SJCRH30 (cell line): ENCODE data around the gene JAKMIP2. TPM values are rescaled to one million over a fixed set of nuclear protein-coding genes. Genes with fewer than 3 reads are reported as not detected.
"Not testable (repeated sequence)": the region's sequence is repeated elsewhere in the genome, so short reads cannot be mapped to it uniquely, and the experiment has no call there.

Experiments
- DNase-seq, 2 experiments: peaks; one replicate each; pipeline ENCODE4 v3.0.0-alpha.2; 2015 to 2020
- H3K27ac ChIP-seq: fragments of 250-450 bp; sonication (Bioruptor Pico); 2 replicates; pipeline ENCODE4 v1.5.1; 2020; ENCODE audit warnings: mild to moderate bottlenecking, moderate library complexity
- H3K27me3 ChIP-seq: fragments of 250-450 bp; sonication (Bioruptor Pico); 2 replicates; pipeline ENCODE4 v1.5.1; 2020; ENCODE audit warnings: mild to moderate bottlenecking, moderate library complexity
- H3K36me3 ChIP-seq: fragments of 250-450 bp; sonication (Bioruptor Pico); 2 replicates; pipeline ENCODE4 v1.5.1; 2020; ENCODE audit warnings: mild to moderate bottlenecking, moderate library complexity
- H3K4me1 ChIP-seq: fragments of 250-450 bp; sonication (Bioruptor Pico); 2 replicates; pipeline ENCODE4 v1.5.1; 2020; ENCODE audit warnings: mild to moderate bottlenecking, moderate library complexity
- H3K4me3 ChIP-seq: fragments of 250-450 bp; sonication (Bioruptor Pico); 2 replicates; pipeline ENCODE4 v1.5.1; 2020; ENCODE audit warnings: mild to moderate bottlenecking, moderate library complexity
- H3K9me3 ChIP-seq: fragments of 250-450 bp; sonication (Bioruptor Pico); replicated peaks from 2 replicates; pipeline ENCODE4 v1.5.1; 2020; ENCODE audit warnings: mild to moderate bottlenecking, moderate library complexity
- total RNA-seq: library from RNA; depleted of rRNA; stranded (reverse); fragments of >200 nt; shearing (Covaris generic); gene quantifications from 2 replicates; pipeline ENCODE4 v1.2.3, GENCODE V29; 2014

The JAKMIP2 gene
- total RNA-seq, 1 experiment from 2014 or later, result 88.6 TPM

DNA sequence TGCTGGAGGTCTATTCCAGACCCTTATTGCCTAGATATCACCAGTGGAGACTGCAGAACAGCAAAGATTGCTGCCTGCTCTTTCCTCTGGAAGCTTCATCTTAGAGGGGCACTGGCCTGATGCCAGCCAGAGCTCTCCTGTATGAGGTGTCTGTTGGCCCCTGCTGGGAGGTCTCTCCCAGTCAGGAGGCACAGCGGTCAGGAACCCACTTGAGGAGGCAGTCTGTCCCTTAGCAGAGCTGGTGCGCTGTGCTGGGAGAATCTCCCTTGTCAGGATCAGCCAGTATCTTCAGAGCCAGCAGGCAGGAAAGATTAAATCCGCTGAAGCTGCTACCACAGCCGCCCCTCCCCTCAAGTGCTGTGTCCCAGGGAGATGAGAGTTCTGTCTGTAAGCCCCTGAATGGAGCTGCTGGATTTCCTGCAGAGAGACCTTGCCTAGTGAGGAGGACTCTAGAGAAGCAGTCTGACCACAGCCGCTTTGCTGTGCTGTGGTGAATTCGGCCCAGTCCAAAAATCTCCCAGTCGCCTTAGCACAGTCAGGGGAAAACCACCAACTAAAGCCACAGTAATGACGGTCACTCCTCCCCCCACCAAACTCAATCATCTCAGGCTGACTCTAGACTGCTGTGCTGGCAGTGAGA is 124.1 kb downstream of the JAKMIP2 start:
- H3K27me3 ChIP-seq, result no peaks in the 10 kb centered on the region
- peaks cover 17% of the 10 kb centered on the region for H3K9me3 ChIP-seq
- H3K27ac ChIP-seq, result no peak overlapping the region
- H3K4me1 ChIP-seq, result no peaks in the 10 kb centered on the region
- DNase-seq, result no peak
- no peak overlapping the region for H3K4me3 ChIP-seq
- H3K36me3 ChIP-seq, result peaks cover 78% of the 10 kb centered on the region

DNA sequence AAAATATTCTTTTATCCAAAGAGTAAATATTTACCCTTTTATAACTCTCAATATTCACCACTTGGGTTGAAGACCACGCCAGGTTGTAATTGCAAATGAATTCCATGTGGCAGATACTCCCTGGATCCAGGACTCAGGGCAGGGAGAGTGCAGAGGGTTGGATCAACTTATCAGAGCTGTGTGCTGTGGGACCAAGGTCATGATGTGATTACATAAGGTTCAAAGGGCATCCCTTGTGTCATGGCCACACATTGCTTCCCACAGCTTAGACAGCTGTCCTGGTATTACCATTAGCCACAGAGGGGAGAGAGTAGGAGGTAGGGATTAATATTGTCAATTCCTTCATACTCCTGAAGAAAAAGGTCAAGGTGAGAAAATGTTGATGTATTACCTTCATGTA is 133.9 kb downstream of the JAKMIP2 start:
- Histone ChIP-seq H3K4me3 (no peak overlapping the region), H3K27ac (no peak overlapping the region), H3K27me3 (no peaks in the 10 kb centered on the region), H3K36me3 (peaks cover 84% of the 10 kb centered on the region), H3K9me3 (no peaks in the 10 kb centered on the region), H3K4me1 (no peaks in the 10 kb centered on the region)
- DNase-seq, result no peak

DNA sequence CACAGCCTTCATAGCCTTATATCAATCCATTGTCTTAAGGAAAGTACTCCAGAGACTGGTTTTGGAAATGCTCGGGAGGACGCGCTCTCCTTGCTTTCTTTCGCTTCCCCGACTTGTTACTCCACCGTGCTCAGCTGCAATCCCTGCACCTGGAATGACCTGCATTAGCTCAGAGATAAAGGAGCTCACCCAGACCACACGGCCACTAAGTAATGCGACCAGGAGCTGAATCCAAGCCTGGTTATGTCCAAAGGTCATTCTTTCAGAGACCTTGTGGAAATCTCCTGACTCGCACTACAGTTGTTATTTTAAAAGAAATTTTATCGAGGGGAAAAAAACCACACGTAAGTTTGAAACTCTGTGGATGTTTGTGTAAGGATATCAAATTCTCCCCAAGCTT is 137.3 kb downstream of the JAKMIP2 start:
- Histone ChIP-seq H3K4me3 (no peak overlapping the region), H3K36me3 (peaks cover 95% of the 10 kb centered on the region), H3K4me1 (no peaks in the 10 kb centered on the region), H3K9me3 (no peaks in the 10 kb centered on the region), H3K27me3 (no peaks in the 10 kb centered on the region), H3K27ac (no peak overlapping the region)
- DNase-seq, result no peak

DNA sequence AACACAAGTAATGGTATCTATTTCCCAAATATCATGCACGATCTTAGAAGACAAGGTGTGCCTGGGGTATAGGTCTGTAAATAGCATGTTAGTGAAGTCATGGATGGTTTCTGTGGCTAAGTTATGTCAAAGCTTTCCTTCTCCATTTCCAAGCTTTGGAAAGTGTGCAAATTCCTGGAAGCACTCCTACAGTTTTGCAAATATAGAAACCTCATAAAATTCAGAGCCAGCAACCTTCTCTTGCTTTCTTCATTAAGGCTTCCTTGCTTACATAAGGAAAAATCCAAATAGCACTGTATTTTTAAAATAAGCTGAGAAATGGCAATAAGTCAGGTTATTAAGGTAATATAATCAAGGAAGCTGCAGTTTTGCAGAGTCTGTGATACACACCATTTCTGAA is 138.1 kb downstream of the JAKMIP2 start:
- DNase-seq, result no peak
- Histone ChIP-seq H3K27me3 (no peaks in the 10 kb centered on the region), H3K36me3 (peaks cover 98% of the 10 kb centered on the region), H3K27ac (no peak overlapping the region), H3K4me1 (no peaks in the 10 kb centered on the region), H3K9me3 (no peaks in the 10 kb centered on the region), H3K4me3 (no peak overlapping the region)

DNA sequence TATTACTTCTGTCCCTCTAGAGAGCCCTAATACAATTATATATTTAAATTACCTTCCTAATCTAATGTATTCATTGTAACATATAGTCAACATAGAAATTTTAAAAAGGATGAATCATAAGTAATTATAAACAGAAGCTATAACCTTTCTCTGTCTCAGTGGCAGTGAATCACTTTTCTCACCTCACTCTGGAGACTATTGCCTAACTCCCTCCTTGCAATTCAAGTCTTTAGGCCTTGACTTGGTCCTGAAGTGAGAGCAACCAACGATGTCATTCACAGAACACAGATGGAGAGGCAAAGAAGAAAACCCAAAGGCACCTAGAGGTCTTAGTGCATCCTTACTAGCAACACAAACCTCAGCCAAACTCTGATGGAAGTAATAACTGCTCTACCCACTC is 139.4 kb downstream of the JAKMIP2 start:
- peaks cover 7% of the 10 kb centered on the region for H3K4me1 ChIP-seq
- no peak for DNase-seq
- H3K4me3 ChIP-seq, result no peak overlapping the region

DNA sequence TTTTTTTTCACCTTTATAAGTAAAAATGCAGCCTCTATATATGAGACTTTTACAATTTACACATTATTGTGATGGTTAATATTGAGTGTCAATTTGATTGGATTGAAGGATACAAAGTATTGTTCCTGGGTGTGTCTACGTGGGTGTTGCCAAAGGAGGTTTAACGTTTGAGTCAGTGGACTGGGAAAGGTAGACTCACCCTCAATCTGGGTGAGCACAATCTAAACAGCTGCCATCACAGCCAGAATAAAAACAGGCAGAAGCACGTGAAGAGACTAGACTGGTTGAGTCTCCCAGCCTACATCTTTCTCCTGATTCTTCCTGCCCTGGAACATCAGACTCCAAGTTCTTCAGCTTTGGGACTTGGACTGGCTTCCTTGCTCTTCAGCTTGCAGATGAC is 139.9 kb downstream of the JAKMIP2 start:
- H3K4me1 ChIP-seq, result peaks cover 12% of the 10 kb centered on the region
- no peaks in the 10 kb centered on the region for H3K9me3 ChIP-seq
- no peak for DNase-seq
- peaks cover 98% of the 10 kb centered on the region for H3K36me3 ChIP-seq
- no peaks in the 10 kb centered on the region for H3K27me3 ChIP-seq
- H3K4me3 ChIP-seq, result no peak overlapping the region
- H3K27ac ChIP-seq, result no peak overlapping the region

More for the DNA sequence above, 139.4 kb downstream of the JAKMIP2 start:
- Histone ChIP-seq H3K27ac (no peak overlapping the region), H3K27me3 (no peaks in the 10 kb centered on the region), H3K36me3 (peaks cover 98% of the 10 kb centered on the region), H3K9me3 (no peaks in the 10 kb centered on the region)

DNA sequence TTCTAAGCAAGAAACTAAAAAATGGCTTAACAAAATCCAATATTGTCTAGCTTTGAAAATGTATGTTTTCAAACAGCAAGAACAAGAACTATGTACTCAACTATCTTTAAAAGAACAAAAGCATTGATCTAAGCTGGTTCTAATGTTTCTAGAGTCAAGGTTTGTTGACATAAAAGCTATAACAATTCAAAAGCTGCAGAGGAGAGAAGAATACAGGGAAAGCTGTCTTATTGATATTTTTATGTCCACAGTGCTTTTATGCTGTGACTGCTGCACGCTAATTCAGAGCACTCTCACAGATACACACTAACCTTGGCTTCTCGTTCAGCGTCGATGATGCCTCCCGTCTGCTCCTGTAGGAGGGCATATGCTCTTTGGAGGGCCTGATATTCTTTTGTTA is 143.2 kb downstream of the JAKMIP2 start:
- Histone ChIP-seq H3K36me3 (peaks cover 93% of the 10 kb centered on the region), H3K27ac (no peak overlapping the region; the same call in 1 of the 2 replicates), H3K27me3 (no peaks in the 10 kb centered on the region), H3K9me3 (no peaks in the 10 kb centered on the region), H3K4me3 (no peak overlapping the region), H3K4me1 (peaks cover 12% of the 10 kb centered on the region)
- DNase-seq, result no peak

DNA sequence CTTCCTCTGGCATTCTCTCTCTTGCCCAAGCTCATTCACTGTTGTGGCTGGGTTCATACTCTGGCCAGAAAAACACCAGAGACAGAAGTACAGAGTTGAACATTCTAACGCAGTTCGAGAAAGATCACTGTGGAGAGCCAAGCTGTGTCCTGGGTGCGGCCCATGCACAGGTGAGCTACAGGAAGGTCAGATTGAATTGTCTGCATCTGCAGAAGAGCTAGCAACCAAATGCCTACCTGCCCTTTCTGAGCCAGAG is 145.9 kb downstream of the JAKMIP2 start:
- Histone ChIP-seq H3K9me3 (no peaks in the 10 kb centered on the region), H3K36me3 (peaks cover 91% of the 10 kb centered on the region), H3K4me3 (no peak overlapping the region), H3K27ac (no peak overlapping the region), H3K4me1 (peaks cover 13% of the 10 kb centered on the region), H3K27me3 (no peaks in the 10 kb centered on the region)
- DNase-seq, result no peak

DNA sequence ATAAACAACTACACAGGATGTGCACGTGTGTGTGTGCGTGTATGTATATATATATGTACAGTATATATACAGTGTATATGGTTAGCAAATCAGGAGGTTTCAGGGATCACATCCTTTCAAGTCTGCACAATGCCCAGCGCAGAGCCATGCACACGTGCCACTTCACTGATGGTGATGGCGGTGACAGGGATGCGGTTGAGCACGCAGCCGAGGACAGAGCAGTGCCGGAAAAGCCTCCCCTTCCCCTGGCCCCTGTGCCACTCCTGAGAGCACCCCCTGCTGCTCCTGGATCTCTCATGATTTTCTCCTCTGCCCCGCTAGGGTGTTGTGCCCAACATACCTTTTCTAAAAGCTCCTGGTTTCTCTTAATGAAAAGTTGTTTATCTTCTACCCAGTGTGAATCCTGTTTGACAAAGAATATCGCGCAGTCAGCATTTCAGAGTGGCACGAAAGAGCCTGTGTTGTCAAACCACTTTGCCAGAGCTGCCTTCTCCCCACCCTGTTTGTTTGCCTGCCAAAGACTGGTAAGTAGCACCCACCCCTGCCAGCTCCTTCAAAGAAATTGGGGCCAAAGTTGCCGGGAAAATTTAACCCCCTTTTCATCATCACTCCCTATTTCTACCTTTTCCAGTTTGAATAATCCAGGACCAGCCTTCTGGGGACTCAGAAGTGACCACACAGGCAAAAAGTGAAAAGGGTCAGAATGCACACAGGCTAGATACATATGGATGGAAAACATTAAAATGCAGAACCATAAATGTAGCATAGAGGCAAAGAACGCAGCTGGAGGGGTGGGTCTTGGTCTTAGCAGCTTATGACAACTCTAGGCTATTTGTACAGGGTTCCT is 146.4 kb downstream of the JAKMIP2 start:
- Histone ChIP-seq H3K9me3 (no peaks in the 10 kb centered on the region), H3K27ac (no peak overlapping the region), H3K36me3 (peaks cover 91% of the 10 kb centered on the region), H3K4me1 (peaks cover 18% of the 10 kb centered on the region), H3K4me3 (no peak overlapping the region), H3K27me3 (no peaks in the 10 kb centered on the region)
- no peak for DNase-seq

DNA sequence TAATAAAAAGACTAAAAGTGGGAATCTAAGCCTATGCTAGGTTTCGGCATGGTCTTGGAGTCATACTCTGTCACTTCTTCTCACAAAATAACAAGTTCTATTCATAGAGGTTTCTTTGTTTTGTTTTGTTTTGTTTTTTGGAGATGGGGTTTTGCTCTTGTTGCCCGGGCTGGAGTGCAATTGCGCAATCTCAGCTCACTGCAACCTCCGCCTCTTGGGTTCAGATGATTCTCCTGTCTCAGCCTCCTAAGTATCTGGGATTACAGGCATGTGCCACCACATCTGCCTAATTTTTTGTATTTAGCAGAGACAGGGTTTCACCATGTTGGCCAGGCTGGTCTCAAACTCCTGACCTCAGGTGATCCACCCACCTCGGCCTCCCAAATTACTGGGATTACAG is 147.1 kb downstream of the JAKMIP2 start:
- H3K27ac ChIP-seq, H3K9me3 ChIP-seq: not testable (repeated sequence)
- peaks cover 91% of the 10 kb centered on the region for H3K36me3 ChIP-seq

DNA sequence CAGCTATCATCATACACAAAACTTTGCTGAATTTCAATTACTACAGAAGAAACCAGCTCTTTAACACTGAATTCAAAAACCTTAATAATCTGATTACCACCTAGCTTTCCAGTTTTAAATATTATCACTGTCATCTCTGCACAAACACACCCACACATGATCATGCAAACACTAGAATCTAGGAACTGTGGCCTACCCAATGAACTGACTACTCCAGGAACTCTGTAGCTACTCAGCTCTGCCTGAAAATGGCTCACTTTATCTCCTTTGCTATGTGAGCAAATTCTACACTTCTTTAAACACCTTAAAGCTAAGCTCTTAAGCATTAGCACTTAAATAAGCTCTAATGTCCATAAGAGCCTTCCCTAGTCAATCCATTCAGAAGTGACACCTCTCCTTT is 149.4 kb downstream of the JAKMIP2 start:
- Histone ChIP-seq H3K27me3 (no peaks in the 10 kb centered on the region), H3K4me3 (no peak overlapping the region), H3K9me3 (no peaks in the 10 kb centered on the region), H3K4me1 (peaks cover 39% of the 10 kb centered on the region), H3K36me3 (peaks cover 83% of the 10 kb centered on the region), H3K27ac (no peak overlapping the region)
- DNase-seq, result no peak

More for the DNA sequence above, 147.1 kb downstream of the JAKMIP2 start:
- DNase-seq, H3K27me3 ChIP-seq, H3K4me3 ChIP-seq: not testable (repeated sequence)
- H3K4me1 ChIP-seq, result peaks cover 25% of the 10 kb centered on the region

DNA sequence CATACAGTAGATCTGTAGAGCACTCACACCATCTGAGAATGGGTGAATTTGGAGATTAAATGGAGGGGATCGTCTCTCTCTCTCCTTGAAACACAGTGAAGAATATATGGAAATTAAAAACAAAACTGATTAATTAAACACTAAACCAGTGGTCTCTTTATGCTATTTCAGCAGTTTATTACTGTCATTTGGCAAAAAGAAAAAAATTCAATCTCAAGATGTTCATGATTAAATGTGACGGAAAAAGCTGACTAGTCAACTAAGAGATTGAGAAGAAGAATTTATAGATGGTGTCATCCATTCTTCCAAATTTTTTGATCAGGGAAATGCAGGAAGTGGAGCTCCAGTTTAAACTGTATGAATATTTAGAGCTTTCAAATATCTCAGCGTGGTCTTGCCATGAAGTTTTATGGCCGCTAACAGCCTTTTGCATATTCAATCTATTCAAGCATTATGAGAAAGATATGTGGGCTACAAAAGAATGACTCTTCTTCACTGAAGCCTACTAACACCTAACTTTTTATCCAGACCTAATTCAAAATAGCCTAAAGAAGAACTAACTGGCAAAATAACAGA is 151.0 kb downstream of the JAKMIP2 start:
- no peak for DNase-seq
- H3K4me1 ChIP-seq, result peaks cover 39% of the 10 kb centered on the region
- H3K27ac ChIP-seq, result peak overlapping the region; percentile 99
- H3K36me3 ChIP-seq, result peaks cover 87% of the 10 kb centered on the region
- H3K9me3 ChIP-seq, result no peaks in the 10 kb centered on the region
- H3K27me3 ChIP-seq, result no peaks in the 10 kb centered on the region
- H3K4me3 ChIP-seq, result no peak overlapping the region

DNA sequence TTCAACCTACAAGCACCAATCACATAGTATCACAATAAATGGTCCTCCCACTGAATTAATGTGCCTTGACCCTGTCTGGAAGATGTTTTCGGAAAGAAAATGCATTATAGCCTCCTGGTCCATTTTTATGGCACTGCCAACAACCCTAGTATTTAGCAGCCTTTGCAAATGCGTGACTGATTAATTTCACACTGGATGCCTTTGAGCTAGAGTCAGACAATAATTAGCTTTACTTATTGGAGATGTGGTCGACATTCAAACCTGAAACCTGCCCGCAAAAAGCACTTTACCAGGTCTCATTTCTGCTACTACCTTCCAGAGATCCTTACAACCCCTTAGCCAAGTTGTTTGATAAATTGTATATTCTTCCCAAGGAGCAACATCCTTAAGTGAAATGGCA is 153.3 kb downstream of the JAKMIP2 start:
- Histone ChIP-seq H3K27ac (peak overlapping the region; percentile 99), H3K4me3 (no peak overlapping the region), H3K9me3 (no peaks in the 10 kb centered on the region), H3K27me3 (no peaks in the 10 kb centered on the region), H3K36me3 (peaks cover 80% of the 10 kb centered on the region), H3K4me1 (peaks cover 39% of the 10 kb centered on the region)
- peak; percentile 89 to 98 for DNase-seq

DNA sequence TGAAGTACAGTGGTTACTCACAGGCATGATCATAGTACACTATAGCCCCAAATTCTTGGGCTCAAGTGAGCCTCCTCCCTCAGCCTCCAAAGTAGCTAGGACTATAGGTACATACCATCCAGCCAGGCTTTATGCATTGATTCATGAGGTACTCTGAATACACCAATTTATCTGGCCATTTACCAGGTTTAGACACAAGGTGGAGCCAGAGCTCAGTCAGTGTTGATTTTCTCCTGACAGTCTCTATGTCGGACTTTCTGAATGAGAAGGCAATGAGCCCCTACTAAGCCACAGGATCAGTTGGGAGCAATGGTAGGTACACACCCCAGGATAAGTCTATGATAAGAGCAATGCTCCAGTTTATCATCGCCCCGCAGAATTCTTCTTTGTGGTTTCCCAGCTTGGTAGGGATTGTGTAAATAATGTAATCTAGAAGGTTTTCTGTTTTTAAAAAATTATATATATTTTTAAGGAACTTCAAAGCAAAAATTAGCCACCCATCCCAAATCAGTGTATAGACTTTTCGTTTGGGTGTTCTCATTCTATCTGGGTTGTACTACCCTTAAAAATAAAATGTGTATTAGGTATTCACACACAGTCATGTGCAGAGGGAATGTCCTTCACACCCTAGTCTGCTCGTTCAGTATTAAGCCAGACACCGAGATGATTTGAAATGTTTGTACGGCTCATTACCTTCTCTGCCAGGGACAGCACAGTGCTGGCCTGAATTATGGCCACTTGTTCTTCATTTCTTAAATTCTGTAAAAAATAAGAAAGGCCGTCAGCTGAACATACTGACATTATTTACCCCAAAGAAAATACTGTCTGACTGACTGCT is 154.3 kb downstream of the JAKMIP2 start:
- H3K4me1 ChIP-seq, result peaks cover 39% of the 10 kb centered on the region
- peak; percentile 83 to 98 for DNase-seq

DNA sequence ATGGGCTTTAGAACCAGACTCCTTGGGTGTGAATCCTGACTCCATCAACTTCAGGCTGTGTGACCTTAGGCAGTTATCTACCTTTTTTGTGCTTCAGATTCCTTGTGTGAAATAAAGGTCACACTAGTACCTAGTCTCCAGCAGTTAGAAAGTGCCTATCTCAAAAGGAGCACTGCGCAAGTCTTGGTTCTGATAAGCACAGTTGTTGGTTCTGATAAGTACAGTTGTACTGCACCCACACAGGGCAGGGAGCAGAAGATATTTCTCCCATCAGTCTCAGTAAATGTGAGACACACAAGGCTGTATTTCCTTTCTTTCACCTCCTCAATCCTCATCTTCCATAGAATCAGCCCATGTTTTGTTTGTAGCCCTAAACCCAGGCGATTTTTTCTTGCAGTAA is 156.1 kb downstream of the JAKMIP2 start:
- Histone ChIP-seq H3K4me1 (peaks cover 36% of the 10 kb centered on the region), H3K27ac (no peak overlapping the region), H3K27me3 (no peaks in the 10 kb centered on the region), H3K36me3 (peaks cover 71% of the 10 kb centered on the region), H3K4me3 (no peak overlapping the region), H3K9me3 (no peaks in the 10 kb centered on the region)
- no peak for DNase-seq

More for the DNA sequence above, 154.3 kb downstream of the JAKMIP2 start:
- Histone ChIP-seq H3K4me3 (no peak overlapping the region), H3K36me3 (peaks cover 84% of the 10 kb centered on the region), H3K27me3 (no peaks in the 10 kb centered on the region), H3K27ac (peak overlapping the region; percentile 99), H3K9me3 (no peaks in the 10 kb centered on the region)
